Adrenal gland (tissue), 5 donors: Measurements from ENCODE around the gene PHF3.

ENCODE experiments used
- POLR2A ChIP-seq, 2 donors: fragments of 450-650 bp; IDR thresholded peaks; one replicate each; pipeline ENCODE4 v1.6.1; 2017; ENCODE audit warnings: antibody characterized with exemption in 2 of 2, mild to moderate bottlenecking in 2 of 2, moderate library complexity in 1 of 2
- TF ChIP-seq, protein P1 (sequence below), 6 experiments: fragments of 450-650 bp in 4 of 6; fragments of 200-600 bp in 2 of 6; sonication (generic) in 1 of 6; IDR thresholded peaks; 1 replicate in 5 of 6; 2 replicates in 1 of 6; pipeline versions ENCODE4 v1.5.1 to v1.8.0; 2016 to 2021; ENCODE audit warnings: antibody characterized with exemption in 6 of 6, mild to moderate bottlenecking in 2 of 6, moderate library complexity in 1 of 6
- donor health status: DM: no; HTN: no; CAD: no.

DNA sequence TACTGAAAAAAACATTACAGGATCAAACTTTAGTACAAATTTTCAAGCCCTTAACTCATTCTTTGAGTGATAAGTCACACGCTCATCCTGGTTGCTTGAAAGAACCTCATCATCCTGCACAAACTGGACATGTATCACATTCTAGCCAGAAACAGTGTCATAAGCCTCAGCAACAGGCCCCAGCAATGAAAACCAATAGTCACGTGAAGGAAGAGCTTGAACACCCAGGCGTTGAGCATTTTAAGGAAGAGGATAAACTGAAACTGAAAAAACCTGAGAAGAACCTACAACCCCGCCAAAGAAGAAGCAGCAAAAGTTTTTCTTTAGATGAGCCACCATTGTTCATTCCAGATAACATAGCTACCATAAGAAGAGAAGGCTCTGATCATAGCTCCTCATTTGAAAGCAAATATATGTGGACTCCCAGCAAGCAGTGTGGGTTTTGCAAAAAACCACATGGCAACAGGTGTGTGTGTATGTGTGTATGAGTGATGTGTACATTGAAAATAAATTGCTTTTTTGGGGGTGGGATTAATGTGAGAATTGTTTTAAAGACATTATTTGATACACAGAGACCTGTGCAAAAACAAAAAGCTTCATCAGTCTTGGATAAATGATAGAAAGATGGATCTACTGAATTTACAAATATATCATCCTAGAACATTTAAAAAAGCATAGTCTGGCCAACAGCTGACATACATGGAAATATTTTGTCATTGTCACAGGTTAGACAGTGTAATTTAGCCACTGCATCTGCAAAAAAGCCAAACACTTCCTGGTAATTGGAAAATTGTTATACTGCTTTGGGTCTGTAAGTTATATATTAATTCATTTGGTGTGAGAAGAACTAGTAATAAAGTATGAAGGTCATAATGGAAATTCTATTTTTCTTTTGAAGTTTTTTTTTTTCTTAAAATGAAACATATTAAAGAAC, 50.1 kb downstream of the PHF3 start:
- TF ChIP-seq, protein P1, sequence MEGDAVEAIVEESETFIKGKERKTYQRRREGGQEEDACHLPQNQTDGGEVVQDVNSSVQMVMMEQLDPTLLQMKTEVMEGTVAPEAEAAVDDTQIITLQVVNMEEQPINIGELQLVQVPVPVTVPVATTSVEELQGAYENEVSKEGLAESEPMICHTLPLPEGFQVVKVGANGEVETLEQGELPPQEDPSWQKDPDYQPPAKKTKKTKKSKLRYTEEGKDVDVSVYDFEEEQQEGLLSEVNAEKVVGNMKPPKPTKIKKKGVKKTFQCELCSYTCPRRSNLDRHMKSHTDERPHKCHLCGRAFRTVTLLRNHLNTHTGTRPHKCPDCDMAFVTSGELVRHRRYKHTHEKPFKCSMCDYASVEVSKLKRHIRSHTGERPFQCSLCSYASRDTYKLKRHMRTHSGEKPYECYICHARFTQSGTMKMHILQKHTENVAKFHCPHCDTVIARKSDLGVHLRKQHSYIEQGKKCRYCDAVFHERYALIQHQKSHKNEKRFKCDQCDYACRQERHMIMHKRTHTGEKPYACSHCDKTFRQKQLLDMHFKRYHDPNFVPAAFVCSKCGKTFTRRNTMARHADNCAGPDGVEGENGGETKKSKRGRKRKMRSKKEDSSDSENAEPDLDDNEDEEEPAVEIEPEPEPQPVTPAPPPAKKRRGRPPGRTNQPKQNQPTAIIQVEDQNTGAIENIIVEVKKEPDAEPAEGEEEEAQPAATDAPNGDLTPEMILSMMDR (IDR thresholded peaks at IDR 0.05), result no peak
- TF ChIP-seq POLR2A (IDR thresholded peaks at IDR 0.05), result no peak
